Measurements from ENCODE around the gene SLC35E1.
"Not testable (repeated sequence)": the region's sequence is repeated elsewhere in the genome, so short reads cannot be mapped to it uniquely, and the experiment has no call there.

SLC35E1 gene

DNA sequence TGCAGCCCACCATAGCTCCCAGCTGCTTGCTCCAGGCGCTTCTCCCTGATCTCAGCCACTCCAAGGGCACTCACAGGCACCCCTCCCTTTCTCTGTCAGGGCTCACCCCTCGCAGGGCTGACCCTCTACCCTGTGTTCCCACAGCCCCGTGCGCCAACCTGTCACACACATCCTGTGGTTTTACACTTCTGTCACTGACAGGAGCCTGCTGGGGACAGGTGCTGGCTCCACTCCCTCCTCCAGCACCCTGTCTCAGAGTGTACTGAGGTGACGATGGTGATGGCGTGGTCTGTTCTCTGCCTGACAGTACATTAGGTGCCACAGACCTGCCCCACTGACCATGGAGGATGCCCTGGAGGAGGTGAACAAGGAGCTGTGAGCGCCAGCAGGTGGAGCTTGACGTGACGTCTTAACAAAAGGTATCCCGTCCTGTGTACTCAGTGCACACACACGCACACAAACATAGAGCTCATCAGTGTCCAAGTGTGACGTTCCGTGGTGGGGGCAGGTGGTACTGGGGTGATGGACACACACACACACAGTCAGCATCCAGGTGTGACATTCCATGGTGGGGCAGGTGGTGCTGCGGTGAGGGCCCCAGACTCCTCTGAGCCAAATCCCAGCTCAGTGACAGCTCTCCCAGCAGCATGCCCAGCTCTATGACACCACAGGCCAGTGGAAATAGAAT, 55.1 kb downstream of the SLC35E1 start:
- Histone ChIP-seq H3K4me2 (ENCODE audit: low read length) (no peak overlapping the region), H3K27me3 (ENCODE audit: low read depth, low read length) (no peaks in the 10 kb centered on the region), H2AFZ (ENCODE audit: low read depth, low read length) (no peak overlapping the region), H3K27ac (ENCODE audit: low read length) (no peak overlapping the region), H3K36me3 (replicated peaks; ENCODE audit: low read depth, low read length) (peaks cover 53% of the 10 kb centered on the region), H3K4me1 (ENCODE audit: low read length) (no peaks in the 10 kb centered on the region), H3K9ac (ENCODE audit: low read length) (no peak overlapping the region), H3K9me3 (ENCODE audit: insufficient read depth, low read length) (no peaks in the 10 kb centered on the region), H3K4me3 (ENCODE audit: low read length) (no peak overlapping the region), H3K79me2 (ENCODE audit: low read length) (no peaks in the 10 kb centered on the region), H4K20me1 (ENCODE audit: insufficient read depth, low read length) (no peaks in the 10 kb centered on the region)
- no peak for TF ChIP-seq EZH2phosphoT487 (IDR thresholded peaks at IDR 0.05; ENCODE audit: low read depth)
- TF ChIP-seq, protein P1, sequence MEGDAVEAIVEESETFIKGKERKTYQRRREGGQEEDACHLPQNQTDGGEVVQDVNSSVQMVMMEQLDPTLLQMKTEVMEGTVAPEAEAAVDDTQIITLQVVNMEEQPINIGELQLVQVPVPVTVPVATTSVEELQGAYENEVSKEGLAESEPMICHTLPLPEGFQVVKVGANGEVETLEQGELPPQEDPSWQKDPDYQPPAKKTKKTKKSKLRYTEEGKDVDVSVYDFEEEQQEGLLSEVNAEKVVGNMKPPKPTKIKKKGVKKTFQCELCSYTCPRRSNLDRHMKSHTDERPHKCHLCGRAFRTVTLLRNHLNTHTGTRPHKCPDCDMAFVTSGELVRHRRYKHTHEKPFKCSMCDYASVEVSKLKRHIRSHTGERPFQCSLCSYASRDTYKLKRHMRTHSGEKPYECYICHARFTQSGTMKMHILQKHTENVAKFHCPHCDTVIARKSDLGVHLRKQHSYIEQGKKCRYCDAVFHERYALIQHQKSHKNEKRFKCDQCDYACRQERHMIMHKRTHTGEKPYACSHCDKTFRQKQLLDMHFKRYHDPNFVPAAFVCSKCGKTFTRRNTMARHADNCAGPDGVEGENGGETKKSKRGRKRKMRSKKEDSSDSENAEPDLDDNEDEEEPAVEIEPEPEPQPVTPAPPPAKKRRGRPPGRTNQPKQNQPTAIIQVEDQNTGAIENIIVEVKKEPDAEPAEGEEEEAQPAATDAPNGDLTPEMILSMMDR (IDR thresholded peaks at IDR 0.05; ENCODE audit: low read depth, low read length) = no peak

DNA sequence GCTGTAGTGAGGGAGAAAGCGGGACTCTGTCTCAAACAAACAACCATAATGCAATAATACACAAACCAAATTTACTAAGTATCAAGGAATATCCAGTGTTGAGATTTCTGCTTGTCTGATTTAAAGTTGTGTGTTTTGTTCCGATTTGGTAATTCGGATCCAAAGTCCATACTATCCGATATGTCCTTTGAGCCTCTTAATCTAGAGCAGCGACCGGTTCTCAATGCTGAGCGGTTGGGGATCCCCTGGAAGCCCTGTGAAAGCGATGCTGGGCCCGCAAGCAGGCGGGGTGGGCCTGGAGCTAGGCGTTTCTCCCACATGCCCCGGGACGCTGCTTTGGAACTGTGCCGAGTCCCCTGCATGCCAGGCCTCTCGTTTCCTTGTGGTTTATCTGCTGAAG, 55.8 kb downstream of the SLC35E1 start:
- Histone ChIP-seq H4K20me1 (ENCODE audit: insufficient read depth, low read length) (no peaks in the 10 kb centered on the region), H3K4me2 (ENCODE audit: low read length) (no peak overlapping the region), H3K9ac (ENCODE audit: low read length) (no peak overlapping the region), H3K27me3 (ENCODE audit: low read depth, low read length) (no peaks in the 10 kb centered on the region), H3K79me2 (ENCODE audit: low read length) (no peaks in the 10 kb centered on the region), H3K36me3 (replicated peaks; ENCODE audit: low read depth, low read length) (peaks cover 47% of the 10 kb centered on the region), H3K4me3 (ENCODE audit: low read length) (no peak overlapping the region), H2AFZ (ENCODE audit: low read depth, low read length) (no peak overlapping the region), H3K4me1 (ENCODE audit: low read length) (no peaks in the 10 kb centered on the region), H3K9me3 (ENCODE audit: insufficient read depth, low read length) (no peaks in the 10 kb centered on the region), H3K27ac (ENCODE audit: low read length) (no peak overlapping the region)
- TF ChIP-seq, protein P1 (IDR thresholded peaks at IDR 0.05; ENCODE audit: low read depth, low read length) = no peak
- no peak for TF ChIP-seq EZH2phosphoT487 (IDR thresholded peaks at IDR 0.05; ENCODE audit: low read depth)

DNA sequence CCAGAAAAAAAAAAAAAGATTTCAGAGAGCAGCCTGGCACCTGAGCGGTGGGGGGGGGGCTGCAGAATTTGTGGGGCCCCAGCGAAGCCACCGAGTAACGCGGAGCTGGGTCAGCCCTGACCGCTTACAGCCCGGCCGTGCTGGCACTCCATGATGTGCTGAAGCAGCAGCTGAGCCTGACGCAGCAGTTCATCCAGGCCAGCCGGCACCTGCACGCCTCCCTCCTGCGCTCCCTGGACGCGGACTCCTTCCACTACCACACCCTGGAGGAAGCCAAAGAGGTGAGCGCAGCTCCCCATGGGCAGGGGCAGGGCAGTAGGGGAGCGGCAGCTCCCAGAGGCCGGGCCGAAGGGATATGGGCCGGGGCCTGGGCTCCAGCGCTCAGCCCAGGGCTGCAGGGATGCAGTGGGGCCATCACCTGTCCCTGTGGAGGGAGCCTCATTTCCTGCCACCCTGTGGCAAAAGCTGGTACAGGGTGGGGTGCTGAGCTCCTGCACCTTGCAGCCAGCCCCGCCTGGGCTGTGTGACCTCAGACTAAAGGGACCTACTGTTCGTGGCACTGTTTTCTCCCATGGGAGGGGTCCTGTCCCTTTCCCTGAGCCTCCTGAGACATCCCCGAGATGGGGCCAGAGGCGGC, 57.7 kb downstream of the SLC35E1 start:
- no peak overlapping the region for H3K9ac ChIP-seq (ENCODE audit: low read length)
- peaks cover 32% of the 10 kb centered on the region for H3K36me3 ChIP-seq (replicated peaks; ENCODE audit: low read depth, low read length)
- H3K79me2 ChIP-seq (ENCODE audit: low read length) = no peaks in the 10 kb centered on the region
- no peaks in the 10 kb centered on the region for H4K20me1 ChIP-seq (ENCODE audit: insufficient read depth, low read length)
- H3K9me3 ChIP-seq (ENCODE audit: insufficient read depth, low read length) = no peaks in the 10 kb centered on the region
- H3K4me2 ChIP-seq (ENCODE audit: low read length) = no peak overlapping the region
- no peak overlapping the region for H2AFZ ChIP-seq (ENCODE audit: low read depth, low read length)
- no peaks in the 10 kb centered on the region for H3K27me3 ChIP-seq (ENCODE audit: low read depth, low read length)
- no peak overlapping the region for H3K4me3 ChIP-seq (ENCODE audit: low read length)
- H3K27ac ChIP-seq (ENCODE audit: low read length) = no peak overlapping the region
- H3K4me1 ChIP-seq (ENCODE audit: low read length) = no peaks in the 10 kb centered on the region
- no peak for TF ChIP-seq EZH2phosphoT487 (IDR thresholded peaks at IDR 0.05; ENCODE audit: low read depth)
- TF ChIP-seq, protein P1 (IDR thresholded peaks at IDR 0.05; ENCODE audit: low read depth, low read length) = no peak

DNA sequence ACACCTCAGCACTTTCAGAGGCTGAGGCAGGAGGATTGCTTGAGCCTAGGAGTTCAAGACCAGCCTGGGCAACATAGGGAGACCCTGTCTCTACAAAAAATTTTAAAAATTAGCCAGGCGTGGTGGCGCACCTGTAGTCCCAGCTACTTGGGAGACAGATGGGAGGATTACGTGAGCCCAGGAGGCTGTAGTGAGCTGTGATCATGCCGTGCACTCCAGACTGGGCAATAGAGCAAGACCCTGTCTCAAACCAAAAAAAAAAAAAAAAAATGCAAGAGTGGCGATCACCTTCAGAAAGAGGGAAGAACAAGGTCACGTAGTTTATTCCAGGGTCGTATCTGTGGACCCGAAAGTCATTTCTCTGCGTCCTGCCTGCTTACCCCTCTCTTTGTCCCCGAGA, 59.6 kb downstream of the SLC35E1 start:
- not testable (repeated sequence) for H3K4me3 ChIP-seq (ENCODE audit: low read length); H3K79me2 ChIP-seq (ENCODE audit: low read length); H3K9ac ChIP-seq (ENCODE audit: low read length); H3K27me3 ChIP-seq (ENCODE audit: low read depth, low read length); H4K20me1 ChIP-seq (ENCODE audit: insufficient read depth, low read length); H3K9me3 ChIP-seq (ENCODE audit: insufficient read depth, low read length); H3K4me1 ChIP-seq (ENCODE audit: low read length); H3K27ac ChIP-seq (ENCODE audit: low read length); H2AFZ ChIP-seq (ENCODE audit: low read depth, low read length); H3K4me2 ChIP-seq (ENCODE audit: low read length)
- peaks cover 14% of the 10 kb centered on the region for H3K36me3 ChIP-seq (replicated peaks; ENCODE audit: low read depth, low read length)

Data from OCI-LY3 (cell line).